Measurements from ENCODE around the gene TMEM106B. TPM values are rescaled to one million over a fixed set of nuclear protein-coding genes. Genes with fewer than 3 reads are reported as not detected.
"Not testable (repeated sequence)": the region's sequence is repeated elsewhere in the genome, so short reads cannot be mapped to it uniquely, and the experiment has no call there.

The TMEM106B gene
- total RNA-seq, 1 donor from 2014 or later, result 46.5 TPM

DNA sequence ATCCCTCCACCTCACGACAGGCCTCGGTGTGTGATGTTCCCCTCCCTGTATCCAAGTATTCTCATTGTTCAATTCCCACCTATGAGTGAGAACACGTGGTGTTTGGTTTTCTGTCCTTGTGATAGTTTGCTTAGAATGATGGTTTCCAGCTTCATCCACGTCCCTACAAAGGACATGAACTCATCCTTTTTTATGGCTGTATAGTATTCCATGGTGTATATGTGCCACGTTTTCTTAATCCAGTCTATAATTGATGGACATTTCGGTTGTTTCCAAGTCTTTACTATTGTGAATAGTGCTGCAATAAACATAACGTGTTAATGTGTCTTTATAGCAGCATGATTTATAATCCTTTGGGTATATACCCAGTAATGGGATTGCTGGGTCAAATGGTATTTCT is 13.9 kb downstream of the TMEM106B start:
- not testable (repeated sequence) for FAIRE-seq; DNase-seq (ENCODE audit: low spot score in 2 of 2)

DNA sequence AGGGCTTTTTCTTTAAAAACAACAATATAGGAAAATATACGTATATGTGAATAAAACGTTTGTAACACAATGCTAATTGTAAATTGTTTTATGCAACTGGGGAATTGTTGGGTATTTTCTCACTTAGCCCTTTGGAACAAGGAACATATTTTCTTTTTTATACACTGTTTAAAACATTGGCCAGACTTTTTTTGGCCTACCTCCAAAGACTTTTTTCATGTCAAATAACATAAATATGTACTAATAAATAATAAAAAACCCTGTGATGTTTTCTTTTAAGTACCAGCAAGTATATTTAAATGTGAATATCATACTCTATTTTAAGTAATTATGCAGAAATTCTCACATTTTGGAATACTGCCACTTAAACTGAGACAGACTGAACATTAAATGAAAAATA is 15.7 kb downstream of the TMEM106B start:
- no peak for FAIRE-seq
- no peak for DNase-seq (ENCODE audit: low spot score in 2 of 2)

GRCh38 chr7:12228024-12228423 is 16.9 kb downstream of the TMEM106B start:
- FAIRE-seq (peak; percentile 84), DNase-seq (ENCODE audit: low spot score in 2 of 2) (no peak)

GRCh38 chr7:12229046-12229445 is 18.0 kb downstream of the TMEM106B start:
- peak; percentile 72 for FAIRE-seq
- DNase-seq (ENCODE audit: low spot score in 2 of 2), result no peak

GRCh38 chr7:12231097-12231496 is 20.0 kb downstream of the TMEM106B start:
- DNase-seq (ENCODE audit: low spot score in 2 of 2) (no peak), FAIRE-seq (no peak)

- DNase-seq (ENCODE audit: low spot score in 2 of 2) (no peak), FAIRE-seq (peak; percentile 82)
Measured at GRCh38 chr7:12233175-12233574, 22.1 kb downstream of the TMEM106B start.

- FAIRE-seq, result no peak
Measured at GRCh38 chr7:12234334-12234865, 23.3 kb downstream of the TMEM106B start.

DNA sequence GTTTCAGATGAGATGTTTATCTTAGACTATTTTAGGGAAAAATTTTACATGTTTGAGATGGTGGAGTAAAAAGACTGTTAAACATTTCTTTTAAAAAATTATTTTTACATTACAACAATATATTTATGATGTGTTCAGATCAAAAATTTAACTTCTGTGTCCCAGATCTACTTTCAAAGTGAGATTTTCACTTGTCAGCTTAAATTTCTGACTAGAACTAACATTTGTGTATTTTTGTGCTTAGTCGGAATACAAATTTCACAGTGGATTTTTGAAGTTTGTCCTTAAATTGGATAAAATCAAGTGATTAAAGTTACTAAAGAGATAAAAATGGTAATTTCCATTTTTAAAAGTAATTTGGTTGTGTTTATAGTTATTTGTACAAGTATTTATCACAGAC is 24.9 kb downstream of the TMEM106B start:
- DNase-seq (ENCODE audit: low spot score in 2 of 2) (no peak), FAIRE-seq (no peak)

More at GRCh38 chr7:12234334-12234865, 23.3 kb downstream of the TMEM106B start:
- no peak for DNase-seq (ENCODE audit: low spot score in 2 of 2)

DNA sequence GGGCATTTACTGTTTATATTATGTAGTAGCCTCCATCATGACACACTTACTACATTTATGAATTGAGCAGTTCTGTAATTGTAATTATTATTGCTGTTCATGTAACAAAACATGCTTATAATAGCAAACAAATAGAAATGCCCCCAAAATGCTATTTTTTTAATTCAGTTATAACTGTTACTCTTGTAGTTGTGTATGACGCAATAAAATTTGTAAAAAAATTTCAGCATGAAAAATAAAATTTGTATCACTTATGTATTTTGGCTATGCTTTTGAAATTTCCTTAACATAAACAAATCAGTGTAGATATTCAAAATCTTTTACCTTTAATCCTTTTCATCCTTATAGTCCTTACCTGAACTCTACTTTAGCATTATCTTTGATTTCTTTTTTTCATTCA is 25.9 kb downstream of the TMEM106B start:
- no peak for FAIRE-seq

GRCh38 chr7:12239806-12240205 is 28.7 kb downstream of the TMEM106B start:
- FAIRE-seq (no peak), DNase-seq (ENCODE audit: low spot score in 2 of 2) (no peak)

More for the DNA sequence above, 25.9 kb downstream of the TMEM106B start:
- no peak for DNase-seq (ENCODE audit: low spot score in 2 of 2)

GRCh38 chr7:12244129-12244528 is 33.0 kb downstream of the TMEM106B start:
- no peak for DNase-seq (ENCODE audit: low spot score in 2 of 2)
- FAIRE-seq, result no peak

- no peak for FAIRE-seq
- DNase-seq (ENCODE audit: low spot score in 2 of 2), result no peak
Measured at GRCh38 chr7:12244694-12245093, 33.6 kb downstream of the TMEM106B start.

GRCh38 chr7:12249706-12250105 is 38.6 kb downstream of the TMEM106B start:
- FAIRE-seq (no peak), DNase-seq (ENCODE audit: low spot score in 2 of 2) (no peak)

DNA sequence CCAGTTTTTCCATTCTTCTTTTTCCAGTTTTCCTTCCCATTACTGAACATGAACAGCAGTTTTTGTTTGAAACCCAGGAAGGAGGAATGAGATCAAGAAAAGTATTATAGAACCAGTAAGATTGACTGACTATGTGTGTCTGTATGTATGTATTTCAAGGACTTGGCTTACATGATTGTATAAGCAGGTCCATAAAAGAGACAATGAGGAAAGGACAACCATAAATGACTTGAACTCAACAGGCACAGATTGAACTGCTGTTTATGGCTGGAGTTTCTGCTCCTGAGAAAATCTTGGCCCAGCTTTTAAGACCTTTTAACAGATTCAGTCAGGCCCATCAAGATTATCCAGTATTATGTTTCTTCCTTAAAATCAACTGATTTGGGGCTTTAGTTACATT is 39.1 kb downstream of the TMEM106B start:
- no peak for FAIRE-seq

DNA sequence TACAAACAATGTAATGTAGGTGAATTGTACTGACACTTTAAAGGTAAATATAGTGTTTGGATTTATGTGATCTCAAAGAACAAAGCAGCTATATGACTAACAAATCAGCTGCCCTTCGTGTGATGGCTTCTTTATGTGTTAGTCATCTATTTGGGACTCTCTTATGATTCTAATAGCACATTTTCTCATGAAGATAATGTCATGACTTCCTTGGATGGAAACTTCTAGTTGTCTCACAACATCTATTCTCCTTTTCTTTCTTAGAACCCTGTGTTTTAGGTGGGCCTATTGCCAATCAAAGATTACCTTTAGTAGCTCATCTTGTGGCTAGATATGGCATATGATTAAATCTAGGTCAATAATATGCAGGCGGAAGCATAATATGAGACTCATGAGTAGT is 45.0 kb downstream of the TMEM106B start:
- FAIRE-seq (no peak), DNase-seq (ENCODE audit: low spot score in 2 of 2) (no peak)

More for the DNA sequence above, 39.1 kb downstream of the TMEM106B start:
- no peak for DNase-seq (ENCODE audit: low spot score in 2 of 2)

- FAIRE-seq (no peak), DNase-seq (ENCODE audit: low spot score in 2 of 2) (no peak)
Measured at GRCh38 chr7:12257582-12257981, 46.5 kb downstream of the TMEM106B start.

DNA sequence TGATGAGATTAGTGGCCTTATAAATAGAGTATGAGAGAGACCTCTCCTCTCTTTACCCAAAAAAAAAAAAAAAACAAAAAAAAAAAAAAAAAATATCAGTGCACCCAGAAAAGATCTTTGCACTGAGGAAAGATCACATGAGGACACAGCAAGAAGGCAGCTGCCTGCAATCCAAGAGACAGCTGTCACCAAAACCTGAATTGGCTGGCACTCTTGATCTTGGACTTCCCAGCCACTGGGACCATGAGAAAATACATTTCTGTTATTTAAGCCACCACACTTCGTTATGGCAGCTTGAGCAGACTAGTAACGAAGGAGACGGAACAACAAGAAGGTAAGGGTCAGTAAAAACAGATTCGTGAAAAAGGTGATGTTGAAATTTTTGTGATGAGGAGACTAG is 47.0 kb downstream of the TMEM106B start:
- FAIRE-seq, result no peak
- no peak for DNase-seq (ENCODE audit: low spot score in 2 of 2)

- FAIRE-seq (no peak), DNase-seq (ENCODE audit: low spot score in 2 of 2) (no peak)
Measured at GRCh38 chr7:12267542-12267941, 56.4 kb downstream of the TMEM106B start.

DNA sequence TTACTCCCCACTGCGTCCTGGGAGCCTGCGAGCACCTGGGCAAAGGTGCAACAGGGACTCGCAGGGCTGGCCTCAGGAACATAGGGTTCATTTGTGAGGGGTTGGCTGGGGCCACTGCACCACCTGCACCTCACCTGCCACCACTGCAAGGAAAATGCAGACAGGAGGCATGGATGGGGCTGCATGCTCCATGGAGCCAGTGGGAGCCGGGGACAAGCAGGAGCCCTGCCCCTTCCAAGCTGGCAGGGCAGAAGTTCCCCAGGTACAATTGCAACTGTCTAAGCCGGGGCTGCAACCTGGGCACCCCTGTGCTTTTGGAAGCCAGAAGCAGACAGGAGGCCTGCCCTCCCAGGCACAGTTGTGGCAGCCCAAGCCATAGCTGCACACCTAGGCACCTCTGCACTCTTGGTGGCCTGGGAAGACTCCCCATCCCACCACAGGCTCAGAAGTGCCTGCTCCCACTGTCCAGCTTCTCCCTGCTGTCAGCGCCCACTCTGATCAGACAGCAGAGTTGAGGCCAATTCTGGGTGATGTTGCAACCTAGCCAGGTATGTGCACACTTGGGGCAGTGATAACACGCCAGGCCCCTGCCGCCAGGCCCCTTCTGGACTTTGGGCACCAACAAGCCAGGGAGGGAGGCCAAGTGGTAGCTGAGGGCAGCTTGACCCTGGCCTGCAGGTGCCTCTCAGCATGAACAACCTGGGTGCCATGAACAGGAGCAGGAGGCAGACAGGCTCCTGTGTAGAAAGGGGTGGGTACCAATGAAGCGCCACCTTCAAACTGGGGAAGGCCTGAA is 58.2 kb downstream of the TMEM106B start:
- DNase-seq (ENCODE audit: low spot score in 2 of 2) (no peak), FAIRE-seq (no peak)

- FAIRE-seq, result no peak
- no peak for DNase-seq (ENCODE audit: low spot score in 2 of 2)
Measured at GRCh38 chr7:12281038-12281437, 69.9 kb downstream of the TMEM106B start.

DNA sequence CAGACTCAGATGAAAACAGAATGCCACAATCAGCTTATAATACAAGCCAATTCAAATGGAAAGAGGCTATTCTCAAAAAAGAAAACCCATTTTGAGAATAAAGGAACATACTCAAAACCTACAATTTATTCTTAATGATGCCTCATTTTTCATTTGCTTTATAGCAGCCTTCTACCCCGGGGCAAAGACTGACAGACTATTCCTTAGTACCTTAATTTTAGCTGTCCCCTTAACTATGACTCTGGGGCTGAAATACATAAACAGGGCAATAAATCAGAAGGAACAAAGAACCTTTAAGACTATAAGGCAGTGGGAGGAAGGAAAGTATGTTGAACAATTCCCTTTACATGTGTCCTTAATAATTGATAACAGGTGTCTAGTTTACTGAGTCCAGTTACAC is 76.8 kb downstream of the TMEM106B start:
- FAIRE-seq, result no peak
- DNase-seq (ENCODE audit: low spot score in 2 of 2), result no peak

GRCh38 chr7:12289996-12290395 is 78.9 kb downstream of the TMEM106B start:
- FAIRE-seq, result no peak
- DNase-seq (ENCODE audit: low spot score in 2 of 2), result no peak
